Psoas muscle (tissue), 8 donors: Measurements from ENCODE around the gene ESAM. TPM values are rescaled to one million over a fixed set of nuclear protein-coding genes. Genes with fewer than 3 reads are reported as not detected.

Source experiments
- ATAC-seq, 4 donors: fragments of 200-7000 bp; cut with Tn5 transposase; one replicate each; pipeline ENCODE4 v1.9.1; 2020; ENCODE audit warnings: moderate library complexity in 3 of 4, mild to moderate bottlenecking in 2 of 4
- DNase-seq, 2 donors: peaks; one replicate each; pipeline ENCODE4 v3.0.0-alpha.2; 2020
- H3K27ac ChIP-seq: fragments of 200-600 bp; one replicate; pipeline ENCODE4 v1.8.0; 2022
- H3K27me3 ChIP-seq, 3 donors: fragments of 200-600 bp in 1 of 3; one replicate each; pipeline versions ENCODE4 v1.6.1 to v1.8.0; 2013 to 2022; ENCODE audit warnings: low read length in 2 of 3, mild to moderate bottlenecking in 2 of 3, moderate library complexity in 1 of 3; ENCODE audit not compliant: insufficient read depth in 3 of 3
- H3K36me3 ChIP-seq, 2 donors: fragments of 200-600 bp in 1 of 2; one replicate each; pipeline versions ENCODE4 v1.6.1 to v1.8.0; 2013 to 2022; ENCODE audit warnings: low read depth in 1 of 2, mild to moderate bottlenecking in 1 of 2, moderate library complexity in 1 of 2; ENCODE audit not compliant: insufficient read depth in 1 of 2
- H3K4me1 ChIP-seq: fragments of 200-600 bp; one replicate; pipeline ENCODE4 v1.8.0; 2022
- H3K4me3 ChIP-seq: fragments of 200-600 bp; one replicate; pipeline ENCODE4 v1.8.0; 2022; ENCODE audit warnings: mild to moderate bottlenecking
- H3K9me3 ChIP-seq: fragments of 200-600 bp; one replicate; pipeline ENCODE4 v1.8.0; 2022
- WGBS, 3 donors: extraction: QIAGEN DNeasy Blood & Tissue Kit; methylation state at CpG; one replicate each; pipeline versions ENCODE4 v1.1.6 to v1.1.7; 2013; 5-methylcytosine and 5-hydroxymethylcytosine counted together
- intact Hi-C, 2 donors: fragments of 100-400 bp; cut with DNase I; formaldehyde crosslinking; loops; one replicate each; pipeline versions ENCODE4 v1.11.0 to v1.14.2; 2022
- long read RNA-seq, 2 donors: library from polyadenylated mRNA; unstranded; transcript quantifications; one replicate each; pipeline ENCODE4 v2.0.0, GENCODE V29; 2021
- polyA plus RNA-seq, 3 donors: library from polyadenylated mRNA; stranded (reverse); fragments of 200-250 nt; gene quantifications; one replicate each; pipeline ENCODE4 v1.2.3, GENCODE V29; 2013
- total RNA-seq, 4 donors: library from RNA; stranded (reverse); fragmentation: NEBNext Ultra II Directional in 2 of 4; extraction: Animal tissue kit (Norgen Biotek cat#: 25700) in 2 of 4; gene quantifications; one replicate each; pipeline versions ENCODE4 v1.2.1 to v1.2.4, GENCODE V29; 2021 to 2023
- TF ChIP-seq, protein P1 (sequence below): fragments of 200-600 bp; IDR thresholded peaks from one replicate; pipeline ENCODE4 v1.8.0; 2022; ENCODE audit warnings: antibody characterized with exemption
- donor health status: healthy with polysubstance abuse.
- donor health status: DM: no; HTN: no; CAD: no; lungs with moderate emphysema.
- donor health status: Bipolar disorder and iron deficiency.
- donor health status: healthy.
- donor health status: DM: yes; HTN: yes; CAD: no.
- donor health status: DM: no; HTN: no; CAD: no.
- donor health status: DM: no; HTN: no; CAD: no.
- donor health status: DM: yes; HTN: yes; CAD: no.

Gene ESAM
- 10 to 100 TPM; 20.1 to 35.5 (median 28.8) TPM for total RNA-seq
- polyA plus RNA-seq, result 10 to 100 TPM; 18.4 to 37.2 (median 26.2) TPM
- long read RNA-seq, donor 1, transcript ESAM-201 (7 exons, 1,826 nt), result major isoform, 20 of 39 reads
- long read RNA-seq, donor 1, partial matches to known transcripts, result 4 of 39 reads
- long read RNA-seq, donor 1, other reads (novel, unspliced or antisense), result 11 of 39 reads
- long read RNA-seq, donor 2, transcript ESAM-201 (7 exons, 1,826 nt), result major isoform, 36 of 51 reads
- long read RNA-seq, donor 2, transcript ESAM-202 (7 exons, 1,833 nt), result minor isoform, 8 of 51 reads
- long read RNA-seq, donor 2, partial matches to known transcripts, result 3 of 51 reads
- long read RNA-seq, donor 2, other reads (novel, unspliced or antisense), result 4 of 51 reads

GRCh38 chr11:124762105-124762623 is at the start of gene ESAM:
Gene ESAM (minus strand): TSS chr11:124762290. CDS start chr11:124762154, 136 bp downstream.
- DNase-seq, result peak in 1 of 2 donors; percentile 41

DNA sequence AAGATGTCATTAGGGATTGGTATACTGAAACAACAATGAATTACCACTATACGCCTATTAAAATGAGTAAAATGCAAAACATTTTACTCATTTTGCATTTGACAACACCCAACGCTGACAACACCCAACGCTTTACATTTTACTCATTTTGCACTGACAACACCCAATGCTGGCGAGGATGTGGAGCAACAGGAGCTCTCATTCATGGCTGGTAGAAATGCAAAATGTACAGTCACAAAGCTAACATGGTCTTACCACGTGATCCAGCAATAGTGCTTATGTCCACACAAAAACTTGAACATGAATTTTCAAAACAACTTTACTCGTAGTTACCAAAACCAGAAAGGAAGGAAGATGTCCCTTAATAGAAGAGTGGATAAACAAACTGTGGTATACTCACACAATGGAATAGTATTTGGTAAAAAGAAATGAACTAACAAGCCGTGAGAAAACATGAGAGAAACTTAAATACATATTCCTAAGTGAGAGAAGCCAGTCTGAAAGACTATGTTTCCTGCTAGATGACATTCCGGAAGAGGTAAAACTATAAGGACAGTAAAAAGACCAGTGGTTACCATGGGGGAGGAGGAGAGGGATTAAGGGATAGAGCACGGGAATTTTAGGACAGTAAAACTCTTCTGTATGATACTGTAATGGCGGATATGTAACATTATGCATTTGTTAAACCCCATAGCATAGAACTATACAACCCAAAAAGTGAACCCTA is 49.5 kb upstream of the ESAM start:
- Histone ChIP-seq H3K9me3 (no peaks in the 10 kb centered on the region), H3K4me3 (no peak overlapping the region), H3K27ac (no peak overlapping the region), H3K4me1 (no peaks in the 10 kb centered on the region), H3K36me3 (peaks cover 3 to 24% of the 10 kb centered on the region in 2 donors), H3K27me3 (peaks cover 0 to 5% (median 0%) of the 10 kb centered on the region in 3 donors)
- ATAC-seq (no peak), DNase-seq (no peak)
- intact Hi-C loops, result no loop called here
- WGBS, 3 donors, result 80 to 88% (median 85%) methylated on average over 10 of the region's 10 CpGs
- TF ChIP-seq, protein P1, sequence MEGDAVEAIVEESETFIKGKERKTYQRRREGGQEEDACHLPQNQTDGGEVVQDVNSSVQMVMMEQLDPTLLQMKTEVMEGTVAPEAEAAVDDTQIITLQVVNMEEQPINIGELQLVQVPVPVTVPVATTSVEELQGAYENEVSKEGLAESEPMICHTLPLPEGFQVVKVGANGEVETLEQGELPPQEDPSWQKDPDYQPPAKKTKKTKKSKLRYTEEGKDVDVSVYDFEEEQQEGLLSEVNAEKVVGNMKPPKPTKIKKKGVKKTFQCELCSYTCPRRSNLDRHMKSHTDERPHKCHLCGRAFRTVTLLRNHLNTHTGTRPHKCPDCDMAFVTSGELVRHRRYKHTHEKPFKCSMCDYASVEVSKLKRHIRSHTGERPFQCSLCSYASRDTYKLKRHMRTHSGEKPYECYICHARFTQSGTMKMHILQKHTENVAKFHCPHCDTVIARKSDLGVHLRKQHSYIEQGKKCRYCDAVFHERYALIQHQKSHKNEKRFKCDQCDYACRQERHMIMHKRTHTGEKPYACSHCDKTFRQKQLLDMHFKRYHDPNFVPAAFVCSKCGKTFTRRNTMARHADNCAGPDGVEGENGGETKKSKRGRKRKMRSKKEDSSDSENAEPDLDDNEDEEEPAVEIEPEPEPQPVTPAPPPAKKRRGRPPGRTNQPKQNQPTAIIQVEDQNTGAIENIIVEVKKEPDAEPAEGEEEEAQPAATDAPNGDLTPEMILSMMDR, result no peak

More at GRCh38 chr11:124762105-124762623, at the start of gene ESAM:
- Histone ChIP-seq H3K36me3 (peaks cover 3 to 23% of the 10 kb centered on the region in 2 donors), H3K4me1 (peaks cover 27% of the 10 kb centered on the region), H3K4me3 (peak within 1 kb of the TSS; percentile 74), H3K9me3 (no peaks in the 10 kb centered on the region), H3K27ac (peak within 1 kb of the TSS; percentile 81), H3K27me3 (peaks cover 0 to 51% (median 25%) of the 10 kb centered on the region in 3 donors)
- WGBS, 3 donors, result 0 to 1% (median 1%) methylated on average over 16 to 53 of the region's 55 CpGs
- TF ChIP-seq, protein P1, result no peak
- ATAC-seq, result peak in 2 of 4 donors; percentile 11 to 30
- intact Hi-C loops, result loop anchor here (2.0 to 5.0 kb wide), 3 partner anchors 75 to 90 kb away; partner anchors contain the start of genes SIAE (in 1 of the 2) and SPA17 (in 1 of the 2)

- peaks cover 3 to 39% of the 10 kb centered on the region in 2 donors for H3K36me3 ChIP-seq
- no peaks in the 10 kb centered on the region for H3K9me3 ChIP-seq
- intact Hi-C loops, result no loop called here
- no peak overlapping the region for H3K4me3 ChIP-seq
- H3K27ac ChIP-seq, result no peak overlapping the region
- 78 to 86% (median 80%) methylated on average over 6 of the region's 6 CpGs for WGBS, 3 donors
- no peaks in the 10 kb centered on the region for H3K4me1 ChIP-seq
- TF ChIP-seq, protein P1, result no peak
- no peaks in the 10 kb centered on the region for H3K27me3 ChIP-seq
- no peak for ATAC-seq
- no peak for DNase-seq
These were observed 45.7 kb upstream of the ESAM start for GRCh38 chr11:124807660-124808270.

DNA sequence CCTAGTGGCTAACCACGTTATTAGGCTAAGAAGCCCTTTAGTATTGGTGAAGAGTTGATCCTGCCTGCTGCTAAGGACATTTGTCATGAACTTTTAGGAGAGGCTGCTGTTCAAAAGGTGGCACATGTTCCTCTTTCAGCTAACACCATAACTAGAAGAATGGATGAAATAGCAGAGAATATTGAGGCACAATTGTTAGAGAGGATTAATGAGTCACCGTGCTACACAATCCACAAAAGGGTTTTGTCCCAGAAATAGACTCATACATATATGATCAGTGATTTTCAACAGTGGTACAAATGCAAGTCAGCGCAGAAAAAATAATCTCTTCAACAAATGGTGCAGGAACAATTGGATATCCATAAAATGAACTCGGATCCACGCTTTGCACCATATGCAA is 45.1 kb upstream of the ESAM start:
- H3K27ac ChIP-seq, result no peak overlapping the region
- 94 to 97% (median 94%) methylated on average over 5 of the region's 5 CpGs for WGBS, 3 donors
- no peaks in the 10 kb centered on the region for H3K9me3 ChIP-seq
- ATAC-seq, result no peak
- TF ChIP-seq, protein P1, result no peak
- DNase-seq, result no peak
- no peaks in the 10 kb centered on the region for H3K27me3 ChIP-seq
- H3K36me3 ChIP-seq, result peaks cover 3 to 42% of the 10 kb centered on the region in 2 donors
- intact Hi-C loops, result no loop called here
- no peaks in the 10 kb centered on the region for H3K4me1 ChIP-seq
- H3K4me3 ChIP-seq, result no peak overlapping the region
